ENCODE measurements around the gene CAMK2B.

CAMK2B gene

DNA sequence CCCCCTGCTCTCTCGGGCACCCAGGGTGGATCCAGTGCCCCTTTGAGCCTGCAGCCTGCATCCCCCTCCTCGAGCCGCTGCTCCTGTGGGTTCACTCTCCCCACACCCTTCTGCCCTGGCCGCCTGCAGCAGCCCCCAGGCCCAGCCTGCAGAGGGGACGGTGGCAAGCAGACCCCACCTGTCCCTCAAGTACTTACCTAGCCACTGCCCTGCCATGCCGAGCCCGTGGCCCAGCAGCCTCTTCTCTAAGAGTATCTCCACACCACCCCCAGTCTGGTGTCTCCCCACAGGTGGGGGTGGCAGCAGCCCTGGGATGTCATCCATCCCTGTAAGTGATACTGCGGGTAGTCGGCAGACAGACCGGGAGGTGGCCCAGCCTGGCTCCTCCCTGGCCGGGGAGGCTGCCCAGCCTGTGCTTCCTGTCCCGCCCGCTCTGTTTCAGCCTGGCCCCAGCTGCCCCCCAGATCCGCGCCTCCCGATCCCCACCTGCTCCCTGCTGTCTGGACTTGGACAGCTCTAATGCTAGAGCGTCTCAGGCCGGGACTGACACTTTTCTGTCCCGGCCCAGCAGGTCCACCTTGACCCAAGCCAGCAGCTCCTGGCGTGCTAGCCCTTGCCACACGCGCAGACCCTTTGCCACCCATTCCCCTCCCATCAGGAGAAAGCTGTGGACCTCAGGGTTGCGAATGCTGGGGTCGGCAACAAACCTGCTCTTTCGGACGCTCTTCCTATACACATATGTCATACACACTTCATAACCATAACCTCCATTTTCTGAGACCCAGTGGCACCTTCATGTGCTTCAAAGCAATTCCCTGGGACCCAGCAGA, 99.6 kb downstream of the CAMK2B start:
- no peak for DNase-seq
- peaks cover 9% of the 10 kb centered on the region for H3K27me3 Mint-ChIP-seq (ENCODE audit: low read depth, poor library complexity)
- H3K4me1 Mint-ChIP-seq, result peaks cover 28% of the 10 kb centered on the region
- H3K9me3 Mint-ChIP-seq, result no peaks in the 10 kb centered on the region
- TF ChIP-seq, protein P1, sequence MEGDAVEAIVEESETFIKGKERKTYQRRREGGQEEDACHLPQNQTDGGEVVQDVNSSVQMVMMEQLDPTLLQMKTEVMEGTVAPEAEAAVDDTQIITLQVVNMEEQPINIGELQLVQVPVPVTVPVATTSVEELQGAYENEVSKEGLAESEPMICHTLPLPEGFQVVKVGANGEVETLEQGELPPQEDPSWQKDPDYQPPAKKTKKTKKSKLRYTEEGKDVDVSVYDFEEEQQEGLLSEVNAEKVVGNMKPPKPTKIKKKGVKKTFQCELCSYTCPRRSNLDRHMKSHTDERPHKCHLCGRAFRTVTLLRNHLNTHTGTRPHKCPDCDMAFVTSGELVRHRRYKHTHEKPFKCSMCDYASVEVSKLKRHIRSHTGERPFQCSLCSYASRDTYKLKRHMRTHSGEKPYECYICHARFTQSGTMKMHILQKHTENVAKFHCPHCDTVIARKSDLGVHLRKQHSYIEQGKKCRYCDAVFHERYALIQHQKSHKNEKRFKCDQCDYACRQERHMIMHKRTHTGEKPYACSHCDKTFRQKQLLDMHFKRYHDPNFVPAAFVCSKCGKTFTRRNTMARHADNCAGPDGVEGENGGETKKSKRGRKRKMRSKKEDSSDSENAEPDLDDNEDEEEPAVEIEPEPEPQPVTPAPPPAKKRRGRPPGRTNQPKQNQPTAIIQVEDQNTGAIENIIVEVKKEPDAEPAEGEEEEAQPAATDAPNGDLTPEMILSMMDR (IDR thresholded peaks at IDR 0.05), result no peak
- H3K4me3 Mint-ChIP-seq, result no peak overlapping the region
- H3K27ac Mint-ChIP-seq, result no peak overlapping the region
- H3K36me3 Mint-ChIP-seq (ENCODE audit: low read depth), result no peaks in the 10 kb centered on the region

DNA sequence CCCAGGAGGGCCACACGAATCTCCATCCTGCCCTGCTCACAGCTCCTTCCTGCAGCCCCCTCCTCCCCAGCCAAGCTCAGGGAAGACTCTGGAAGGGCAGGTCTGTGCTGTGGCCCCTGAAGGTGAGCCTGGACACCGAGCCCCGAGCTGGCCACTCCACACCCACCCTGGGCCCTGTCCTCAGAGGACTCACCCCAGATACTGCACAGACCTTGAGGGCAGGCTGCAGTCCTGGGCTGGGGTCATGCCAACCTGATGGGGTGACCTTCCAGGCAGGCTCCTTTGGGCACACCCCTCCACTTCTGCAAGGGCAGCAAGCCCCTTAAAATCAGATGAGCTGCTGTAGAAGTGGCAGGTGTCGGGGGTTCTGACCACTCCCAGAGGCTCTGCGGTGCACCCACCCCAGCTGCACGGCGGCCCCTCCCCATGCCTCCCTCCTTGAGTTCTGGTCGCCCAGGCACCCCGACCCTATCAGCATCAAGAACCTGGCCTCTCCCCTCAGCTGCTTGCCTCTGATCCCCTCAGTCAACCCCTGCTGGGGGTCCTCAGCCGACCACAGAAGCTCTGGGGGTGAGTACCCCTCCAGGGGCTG, 100.3 kb downstream of the CAMK2B start:
- Mint-ChIP-seq H3K27me3 (ENCODE audit: low read depth, poor library complexity) (peaks cover 9% of the 10 kb centered on the region), H3K9me3 (no peaks in the 10 kb centered on the region)
- DNase-seq, result no peak

DNA sequence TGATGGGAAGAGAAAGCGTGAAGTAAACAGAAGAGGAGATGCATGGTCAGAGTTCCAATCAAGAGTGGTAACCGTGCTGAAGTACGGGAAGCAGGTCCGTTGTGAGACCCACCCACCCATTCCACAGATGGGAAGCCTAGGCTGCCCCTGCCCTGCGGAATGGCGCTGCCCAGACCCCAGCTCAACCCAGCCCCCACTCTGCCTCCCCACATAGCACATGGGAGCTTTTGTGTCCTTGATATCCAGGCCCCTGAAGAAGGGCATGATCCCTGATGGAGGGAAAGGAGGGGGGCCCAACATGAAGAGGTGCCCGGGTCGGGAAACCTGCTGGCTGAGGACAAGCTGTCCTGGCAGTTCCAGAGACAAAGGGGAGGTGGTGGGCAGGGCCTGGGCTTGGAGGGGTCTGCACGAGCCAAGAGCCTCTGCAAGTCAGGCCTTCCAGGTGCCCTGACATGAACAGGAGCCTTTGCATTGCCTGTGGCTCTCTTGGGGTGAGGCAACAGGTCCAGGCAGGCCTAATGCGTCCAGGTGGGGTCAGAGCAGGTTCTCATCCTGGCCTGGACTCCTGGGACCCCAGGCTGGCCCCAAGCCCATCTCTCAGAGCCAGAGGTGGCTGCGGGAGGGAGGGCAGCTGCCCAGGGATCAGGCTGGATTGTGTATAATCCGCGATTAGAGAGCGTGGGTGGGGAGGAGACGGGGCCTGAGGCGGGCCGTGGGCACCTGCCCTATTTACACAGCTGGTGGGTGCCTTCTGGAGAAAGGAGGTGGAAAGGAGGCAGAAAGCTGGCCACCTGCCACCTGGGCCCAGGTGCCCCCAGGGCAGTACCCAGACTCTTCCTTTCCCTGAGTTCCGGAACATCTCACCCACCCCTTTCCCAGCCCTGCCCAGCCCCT, 101.1 kb downstream of the CAMK2B start:
- peaks cover 9% of the 10 kb centered on the region for H3K27me3 Mint-ChIP-seq (ENCODE audit: low read depth, poor library complexity)
- H3K36me3 Mint-ChIP-seq (ENCODE audit: low read depth), result no peaks in the 10 kb centered on the region
- H3K9me3 Mint-ChIP-seq, result no peaks in the 10 kb centered on the region
- H3K4me1 Mint-ChIP-seq, result peaks cover 28% of the 10 kb centered on the region
- TF ChIP-seq, protein P1 (IDR thresholded peaks at IDR 0.05), result no peak
- no peak overlapping the region for H3K27ac Mint-ChIP-seq
- no peak for DNase-seq
- H3K4me3 Mint-ChIP-seq, result no peak overlapping the region

More for the DNA sequence above, 100.3 kb downstream of the CAMK2B start:
- Mint-ChIP-seq H3K36me3 (ENCODE audit: low read depth) (no peaks in the 10 kb centered on the region), H3K4me1 (peaks cover 28% of the 10 kb centered on the region), H3K4me3 (no peak overlapping the region), H3K27ac (no peak overlapping the region)
- TF ChIP-seq, protein P1 (IDR thresholded peaks at IDR 0.05), result no peak

DNA sequence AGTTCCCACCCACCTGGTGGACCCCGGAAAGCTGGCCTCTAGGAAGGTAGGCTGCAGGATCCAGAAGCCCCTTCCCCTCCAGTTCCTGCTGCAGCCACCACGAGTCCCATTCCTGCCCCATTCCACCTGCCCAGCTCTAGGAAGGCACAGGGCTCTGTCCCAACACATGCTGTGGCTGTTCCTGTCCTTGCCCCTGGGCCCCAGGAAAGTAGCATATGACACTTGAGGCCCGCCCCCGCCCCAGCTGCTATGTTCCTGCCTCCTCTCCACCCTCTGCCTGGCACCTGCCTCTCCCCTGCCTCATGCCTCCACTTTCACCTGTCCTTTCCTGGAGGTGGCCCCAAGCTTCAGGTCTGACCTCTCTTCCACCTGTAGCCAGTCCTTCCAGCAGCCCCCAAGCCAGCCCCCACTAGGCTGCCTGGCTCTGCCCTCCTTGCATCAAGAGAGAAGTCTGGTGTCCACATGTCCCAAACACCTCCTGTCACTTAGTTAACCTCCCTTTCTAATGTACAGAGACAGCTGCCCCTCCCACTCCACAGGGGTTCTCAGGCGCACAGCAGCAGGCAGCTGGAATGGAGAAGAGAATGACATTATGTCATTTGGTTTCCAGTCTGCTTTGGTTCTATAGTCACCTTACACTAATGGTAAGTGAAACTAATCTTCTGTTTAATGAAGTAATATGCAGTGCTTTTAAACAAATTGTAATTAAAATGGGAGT, 101.9 kb downstream of the CAMK2B start:
- Mint-ChIP-seq H3K4me1 (peaks cover 36% of the 10 kb centered on the region), H3K27me3 (ENCODE audit: low read depth, poor library complexity) (peaks cover 9% of the 10 kb centered on the region)
- TF ChIP-seq, protein P1 (IDR thresholded peaks at IDR 0.05), result no peak

DNA sequence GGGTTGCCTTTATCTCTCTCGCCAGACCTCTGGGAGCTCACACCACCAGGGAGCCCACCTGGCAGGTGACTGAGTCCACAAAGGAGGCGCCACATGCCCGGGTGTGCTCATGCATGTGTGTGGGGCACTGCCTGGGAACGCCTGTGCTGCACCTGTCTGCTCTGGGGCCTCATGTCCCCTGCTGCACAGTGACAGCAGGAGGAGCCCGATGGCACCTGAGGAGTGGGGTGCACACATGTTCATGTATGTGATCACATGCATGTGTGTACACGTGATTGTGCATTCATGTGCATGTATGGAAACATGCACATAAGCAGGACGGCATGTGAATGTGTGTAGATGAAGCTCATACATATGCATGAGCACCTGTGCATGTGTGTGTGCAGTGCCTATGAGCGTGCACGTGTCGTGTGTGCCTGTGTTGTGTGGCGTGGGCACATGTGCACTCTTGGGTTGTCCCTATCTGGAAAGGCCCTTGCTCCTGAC, 102.6 kb downstream of the CAMK2B start:
- DNase-seq, result no peak
- no peaks in the 10 kb centered on the region for H3K36me3 Mint-ChIP-seq (ENCODE audit: low read depth)
- H3K4me1 Mint-ChIP-seq, result peaks cover 43% of the 10 kb centered on the region
- H3K4me3 Mint-ChIP-seq, result no peak overlapping the region
- TF ChIP-seq, protein P1 (IDR thresholded peaks at IDR 0.05), result no peak
- H3K27me3 Mint-ChIP-seq (ENCODE audit: low read depth, poor library complexity), result peaks cover 9% of the 10 kb centered on the region
- H3K27ac Mint-ChIP-seq, result no peak overlapping the region
- no peaks in the 10 kb centered on the region for H3K9me3 Mint-ChIP-seq

More for the DNA sequence above, 101.9 kb downstream of the CAMK2B start:
- Mint-ChIP-seq H3K27ac (no peak overlapping the region), H3K4me3 (no peak overlapping the region), H3K36me3 (ENCODE audit: low read depth) (no peaks in the 10 kb centered on the region), H3K9me3 (no peaks in the 10 kb centered on the region)
- DNase-seq, result no peak
